GM18868 (cell line): ENCODE results near the gene WDFY2.

Experiments
- ATAC-seq: cut with Tn5 transposase; IDR thresholded peaks from one replicate; pipeline ENCODE4 v1.9.1; 2021; ENCODE audit warnings: mild to moderate bottlenecking, moderate library complexity; ENCODE audit not compliant: unreplicated experiment

Gene WDFY2

DNA sequence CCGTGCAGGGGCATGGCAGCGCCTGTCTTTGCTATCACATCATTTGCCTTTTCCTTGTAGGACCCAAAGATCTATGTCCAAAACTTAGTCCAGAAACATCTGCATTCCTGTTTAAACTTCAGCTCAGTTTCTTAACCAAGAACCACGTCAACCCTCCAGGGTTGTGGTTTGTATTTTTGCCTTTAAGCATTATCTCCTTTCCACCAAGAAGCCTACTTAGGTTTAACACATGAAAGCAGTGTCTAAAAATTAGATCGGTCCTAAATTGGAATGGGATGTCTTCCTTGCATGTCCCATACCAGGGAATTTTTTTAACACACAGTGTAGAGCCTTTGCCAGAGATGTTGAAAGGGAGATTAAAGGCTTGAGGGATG is 180.9 kb downstream of the WDFY2 start:
- ATAC-seq, result no peak

DNA sequence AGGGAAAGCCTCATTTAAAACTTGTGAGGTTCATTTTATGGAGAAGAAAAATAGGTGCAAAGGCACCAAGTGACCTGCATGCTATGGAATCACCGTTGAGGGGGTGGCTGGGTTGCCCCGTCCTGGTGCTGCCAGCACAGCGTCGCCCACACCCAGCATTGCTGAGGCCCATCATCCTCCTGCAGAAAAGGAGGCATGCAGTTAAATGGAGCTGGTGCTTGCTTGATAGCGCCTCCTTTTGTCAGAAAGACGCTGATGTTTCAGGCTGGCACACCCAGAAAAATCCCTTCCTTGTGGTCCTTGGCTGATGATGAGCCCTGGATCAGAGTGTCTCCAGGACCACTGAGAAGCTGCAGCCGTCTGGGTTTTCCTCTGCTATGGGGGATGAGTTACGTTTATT is 182.8 kb downstream of the WDFY2 start:
- no peak for ATAC-seq

DNA sequence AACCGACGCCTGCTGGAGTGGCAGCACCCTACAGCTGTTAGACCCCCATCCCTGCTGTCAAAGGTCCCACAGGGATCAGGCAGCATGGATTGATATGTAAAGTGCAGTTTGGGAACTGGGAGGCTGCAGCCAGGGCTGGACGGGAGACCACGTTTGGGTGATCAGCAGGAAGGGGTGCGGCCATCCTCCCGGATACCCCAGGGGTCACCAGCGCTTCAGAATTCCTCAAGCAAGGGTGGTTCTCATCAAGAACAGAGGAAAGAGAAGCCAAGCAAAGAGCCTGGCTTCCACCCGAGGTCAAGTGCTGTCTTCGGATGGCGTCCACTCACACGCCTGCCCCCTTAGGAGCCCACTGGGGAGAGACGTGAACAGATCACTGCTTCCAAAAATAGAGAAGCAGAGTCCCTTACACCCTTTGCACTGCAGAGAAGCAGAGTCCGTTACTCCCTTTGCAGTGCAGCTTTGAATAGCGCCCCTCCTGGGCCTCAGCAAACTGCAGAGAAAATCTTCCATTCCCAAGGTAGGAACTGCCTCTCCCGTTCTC is 184.2 kb downstream of the WDFY2 start:
- no peak for ATAC-seq

DNA sequence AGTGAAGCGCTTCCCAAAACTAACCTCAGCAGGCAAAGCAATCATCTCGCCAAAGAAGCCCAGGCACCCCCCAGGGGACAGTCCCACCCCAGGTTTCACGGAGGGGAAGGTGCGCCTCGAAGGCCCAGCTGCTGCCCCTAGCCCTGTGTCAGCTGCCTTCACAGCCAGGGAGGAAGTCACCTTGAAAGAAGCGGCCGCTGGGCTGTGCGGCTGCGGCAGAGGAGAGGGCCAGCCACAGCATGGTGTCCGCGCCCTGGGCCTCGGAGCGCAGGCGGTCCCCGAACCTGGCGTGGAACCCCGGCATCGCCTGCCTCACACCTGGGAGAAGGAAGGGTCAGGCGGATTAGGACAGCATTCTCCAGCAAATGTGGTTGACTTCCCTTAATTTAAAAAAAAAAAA is 184.7 kb downstream of the WDFY2 start:
- no peak for ATAC-seq

DNA sequence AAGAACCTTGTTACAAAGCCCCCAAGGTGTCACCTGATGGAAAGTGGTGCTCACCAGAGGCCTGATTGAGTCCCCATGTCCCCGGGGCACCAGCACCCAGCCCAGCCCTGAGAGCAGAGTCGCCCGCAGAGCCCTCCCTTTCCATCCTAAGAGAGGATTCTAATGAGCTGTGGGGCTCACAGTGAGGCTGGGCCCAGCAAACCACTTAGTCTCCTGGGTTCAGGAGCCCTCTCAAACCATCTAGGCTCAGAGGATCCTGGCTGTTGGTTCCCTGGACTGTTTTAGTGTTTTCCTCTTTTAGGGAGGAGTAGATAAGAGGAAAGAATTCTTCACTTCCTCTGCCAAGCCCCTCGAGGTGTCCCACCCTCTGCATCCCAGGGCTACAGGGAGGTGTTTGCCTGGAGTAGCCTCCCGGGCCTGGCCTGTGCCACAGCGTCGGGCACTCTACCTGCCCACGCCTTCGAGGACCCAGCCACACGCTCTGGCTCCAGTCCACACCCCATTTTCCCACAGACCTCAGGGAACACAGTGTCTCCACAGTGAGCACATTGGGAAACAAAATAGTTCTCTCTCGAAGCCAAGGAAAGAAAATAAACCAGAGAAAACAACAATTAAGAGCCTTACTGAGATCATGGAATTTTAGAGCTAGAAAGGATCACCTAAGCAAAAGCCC is 185.3 kb downstream of the WDFY2 start:
- no peak for ATAC-seq

DNA sequence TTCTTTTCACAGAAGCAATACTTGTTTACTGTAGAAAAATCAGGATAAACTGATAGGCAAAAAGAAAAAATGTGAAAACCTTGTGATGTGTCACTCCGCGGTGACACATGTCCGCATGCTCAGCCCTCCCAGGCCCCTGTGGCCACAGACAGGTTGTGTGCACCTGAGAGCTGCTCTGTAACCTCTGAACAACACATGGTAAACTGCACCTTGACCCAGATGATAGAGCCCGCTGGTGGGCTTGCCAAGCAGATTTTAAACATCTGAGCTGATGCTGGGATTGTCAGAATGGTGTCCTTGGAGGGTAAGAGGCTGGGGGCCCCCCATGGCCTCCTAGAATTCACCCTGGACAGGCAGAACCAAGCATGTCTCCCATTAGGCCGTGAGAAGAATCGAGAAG is 185.9 kb downstream of the WDFY2 start:
- no peak for ATAC-seq

DNA sequence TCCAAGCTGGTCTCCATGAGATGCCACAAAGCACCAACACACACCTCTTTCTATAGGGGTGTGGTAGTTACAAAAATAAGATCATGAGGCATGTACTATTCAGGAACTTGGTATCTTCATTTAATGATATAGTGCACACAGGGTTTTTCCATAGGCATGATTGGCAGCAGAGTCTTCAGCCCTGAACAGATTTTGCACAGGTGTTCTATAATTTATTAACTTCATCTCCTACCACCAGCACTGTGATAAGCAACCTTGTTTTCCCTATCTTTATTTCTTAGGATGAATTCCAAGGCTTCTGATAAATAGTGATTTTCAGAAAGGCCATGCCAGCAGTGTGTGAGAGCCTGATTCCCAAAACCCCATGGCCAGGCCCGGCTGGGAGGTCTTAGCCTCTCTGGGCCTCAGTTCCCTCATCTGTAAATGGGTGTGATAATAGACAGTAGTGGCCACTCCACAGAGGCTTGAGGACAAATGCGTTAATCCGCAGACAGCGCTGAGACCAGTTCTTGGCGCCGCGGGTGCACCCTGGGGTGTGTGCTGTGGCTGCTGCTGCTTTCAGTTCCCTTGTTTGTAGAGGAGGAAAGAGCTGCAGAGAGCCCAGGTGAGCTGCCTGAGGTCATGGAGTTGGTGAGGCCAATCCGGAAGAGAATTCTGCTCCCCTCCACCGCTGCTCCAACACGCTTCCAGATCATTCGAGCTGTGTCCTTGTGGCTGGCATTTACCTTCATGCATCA is 186.6 kb downstream of the WDFY2 start:
- ATAC-seq, result no peak

DNA sequence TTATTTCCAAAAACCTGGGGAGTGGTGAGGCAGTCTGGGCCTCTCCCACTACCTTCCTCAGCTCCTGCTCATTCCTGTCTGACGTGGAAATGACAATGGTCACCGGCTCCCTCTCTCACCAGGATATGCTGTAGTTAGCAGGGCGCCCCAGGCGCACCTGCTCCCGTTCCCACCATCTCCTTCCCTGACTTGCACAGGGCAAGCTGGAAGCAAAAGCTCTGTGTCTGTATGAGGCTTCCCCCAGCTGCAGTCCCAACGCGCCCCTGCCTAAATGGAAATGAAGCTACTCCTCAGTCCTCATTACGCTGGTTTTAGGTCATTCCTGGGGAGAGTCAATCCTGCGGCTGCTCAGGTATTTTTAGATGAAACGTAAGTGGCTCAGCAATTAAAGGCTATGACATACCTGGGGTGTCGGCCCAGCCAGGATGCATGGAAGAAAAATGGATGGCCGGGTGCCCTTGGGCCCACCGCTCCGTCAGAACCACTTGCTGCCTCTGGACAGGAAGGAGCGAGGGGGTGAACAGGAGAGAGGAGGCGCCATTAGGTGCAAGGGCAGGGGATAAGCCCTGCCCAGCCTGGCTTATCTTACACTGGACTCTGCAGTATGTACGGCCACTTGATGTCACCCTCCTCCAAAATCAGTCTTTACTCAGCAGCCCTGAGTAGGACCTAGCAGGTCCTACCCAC is 187.3 kb downstream of the WDFY2 start:
- no peak for ATAC-seq

DNA sequence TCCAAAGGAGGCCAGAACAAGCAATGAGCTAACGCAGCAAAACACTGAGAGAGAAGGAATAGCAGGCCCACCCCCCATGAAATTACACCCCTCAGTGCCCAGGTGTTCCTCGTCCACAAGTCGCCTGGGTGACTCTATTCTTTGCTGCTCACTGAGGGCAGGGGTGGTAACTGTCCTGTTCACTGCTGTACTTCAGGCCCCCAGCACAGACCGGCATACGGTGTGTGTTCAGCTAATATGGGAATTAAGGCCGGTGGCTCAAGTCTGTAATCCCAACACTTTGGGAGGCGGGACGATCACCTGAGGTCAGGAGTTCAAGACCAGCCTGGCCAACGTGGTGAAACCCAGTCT is 187.8 kb downstream of the WDFY2 start:
- ATAC-seq, result no peak

DNA sequence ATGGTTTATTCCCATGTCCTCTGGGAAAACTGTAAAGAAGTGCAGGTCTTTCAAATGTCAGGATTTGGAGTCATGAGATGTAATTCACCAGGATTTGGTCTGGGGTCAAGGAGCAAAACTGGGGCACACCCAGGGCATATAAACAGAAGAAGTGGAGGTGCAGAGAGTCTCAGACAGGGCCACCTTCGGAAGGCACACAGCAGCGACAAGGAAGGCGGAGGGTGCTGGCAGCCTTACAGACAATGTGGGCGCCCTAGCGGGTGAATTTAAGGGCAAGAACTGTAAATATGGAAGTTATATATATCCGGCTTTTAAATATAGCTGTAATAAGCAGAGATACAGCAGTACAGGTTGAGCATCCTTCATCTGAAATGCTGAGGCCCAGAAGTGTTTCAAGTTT is 188.5 kb downstream of the WDFY2 start:
- ATAC-seq, result no peak

DNA sequence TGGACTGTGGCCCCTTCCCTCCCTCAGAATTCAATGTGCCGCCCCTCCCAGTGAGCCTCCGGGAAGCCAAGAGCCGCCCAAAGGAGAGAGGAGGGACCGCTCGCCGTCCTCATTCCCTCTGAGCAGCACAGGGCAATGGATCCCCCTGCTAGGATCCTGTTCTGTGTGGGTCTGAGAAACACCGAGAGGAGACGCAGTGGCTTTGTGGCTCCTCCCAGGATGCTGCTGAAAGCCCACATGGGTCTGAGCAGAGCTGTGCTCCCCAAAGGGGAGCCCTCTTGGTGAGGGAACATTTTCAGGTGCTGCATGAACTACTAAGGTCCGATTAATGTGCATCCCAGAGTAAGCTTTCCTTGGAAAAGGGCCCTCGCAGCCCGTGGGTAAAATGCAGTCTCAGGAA is 189.3 kb downstream of the WDFY2 start:
- no peak for ATAC-seq

DNA sequence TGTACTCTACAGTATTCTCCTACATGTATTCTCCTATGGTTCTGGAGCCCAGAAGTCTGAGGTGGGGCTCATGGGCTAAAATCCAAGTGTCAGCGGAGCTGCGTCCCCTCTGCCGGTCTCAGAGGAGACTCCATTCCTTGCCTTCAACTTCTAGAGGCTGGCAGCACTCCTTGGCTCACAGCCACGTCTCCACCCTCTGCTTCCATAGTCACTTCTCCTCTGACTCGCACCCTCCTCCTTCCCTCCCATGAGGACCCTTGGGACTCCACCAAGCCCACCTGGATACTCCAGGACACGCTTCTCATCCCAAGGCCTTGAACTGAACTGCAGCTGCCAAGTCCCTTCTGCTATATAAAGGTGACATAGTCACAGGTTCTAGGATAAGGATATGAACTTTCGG is 191.9 kb downstream of the WDFY2 start:
- no peak for ATAC-seq

DNA sequence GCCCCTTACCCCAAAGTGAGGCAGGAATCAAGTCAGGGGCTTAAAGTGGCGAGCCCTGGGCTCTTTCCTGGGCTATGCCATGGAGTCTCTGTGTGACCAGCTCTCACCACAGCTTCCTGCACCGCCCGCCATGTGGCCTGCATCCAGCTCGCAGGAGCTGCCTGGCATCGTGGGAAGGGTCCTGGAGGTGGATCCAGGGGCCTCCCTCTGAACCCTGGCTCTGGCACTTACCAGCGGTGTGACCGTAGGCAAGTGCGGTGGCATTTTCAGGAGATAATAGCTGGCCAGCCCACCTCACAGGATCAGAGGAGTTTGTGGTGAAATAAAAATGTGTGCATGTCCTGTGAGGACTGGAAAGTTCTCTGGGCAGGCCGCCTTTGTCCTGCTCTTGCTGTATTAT is 193.7 kb downstream of the WDFY2 start:
- no peak for ATAC-seq

DNA sequence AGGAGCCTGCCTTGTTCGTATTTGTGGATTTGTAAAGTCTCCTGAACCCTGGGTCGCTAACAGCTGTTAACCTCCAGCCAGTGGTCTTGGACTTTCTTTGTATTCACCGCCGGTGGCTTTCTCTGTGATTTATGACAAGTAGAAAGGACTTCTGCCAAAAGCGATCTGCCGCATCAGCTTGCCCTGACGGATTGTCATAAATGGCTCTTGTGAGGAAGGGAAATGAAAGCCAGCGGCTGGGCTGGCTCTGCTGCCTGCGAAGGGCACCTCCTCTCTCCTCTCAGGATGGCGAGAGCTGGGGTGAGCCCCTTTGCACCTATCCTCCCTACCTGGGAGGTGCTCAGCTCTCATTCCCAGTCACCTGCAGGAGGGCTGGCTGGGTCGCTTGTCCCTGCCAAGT is 194.1 kb downstream of the WDFY2 start:
- no peak for ATAC-seq

DNA sequence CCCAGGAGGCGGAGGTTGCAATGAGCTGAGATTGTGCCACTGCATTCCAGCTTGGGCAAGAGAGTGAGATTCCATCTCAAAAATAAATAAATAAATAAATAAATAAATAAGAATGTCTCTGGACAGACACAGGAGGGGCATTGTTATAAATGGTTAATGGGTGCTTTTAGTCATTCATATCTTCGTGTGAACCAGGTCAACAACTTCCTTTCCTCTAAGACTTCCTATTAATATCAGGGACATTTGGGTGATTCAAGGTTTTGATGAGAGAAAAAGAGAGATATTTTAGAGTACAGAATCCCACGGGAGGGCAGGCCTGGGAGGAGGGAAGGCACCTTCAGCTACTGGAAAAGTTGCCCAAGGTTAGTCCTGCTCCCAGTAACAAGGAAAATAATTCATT is 195.8 kb downstream of the WDFY2 start:
- ATAC-seq, result no peak

DNA sequence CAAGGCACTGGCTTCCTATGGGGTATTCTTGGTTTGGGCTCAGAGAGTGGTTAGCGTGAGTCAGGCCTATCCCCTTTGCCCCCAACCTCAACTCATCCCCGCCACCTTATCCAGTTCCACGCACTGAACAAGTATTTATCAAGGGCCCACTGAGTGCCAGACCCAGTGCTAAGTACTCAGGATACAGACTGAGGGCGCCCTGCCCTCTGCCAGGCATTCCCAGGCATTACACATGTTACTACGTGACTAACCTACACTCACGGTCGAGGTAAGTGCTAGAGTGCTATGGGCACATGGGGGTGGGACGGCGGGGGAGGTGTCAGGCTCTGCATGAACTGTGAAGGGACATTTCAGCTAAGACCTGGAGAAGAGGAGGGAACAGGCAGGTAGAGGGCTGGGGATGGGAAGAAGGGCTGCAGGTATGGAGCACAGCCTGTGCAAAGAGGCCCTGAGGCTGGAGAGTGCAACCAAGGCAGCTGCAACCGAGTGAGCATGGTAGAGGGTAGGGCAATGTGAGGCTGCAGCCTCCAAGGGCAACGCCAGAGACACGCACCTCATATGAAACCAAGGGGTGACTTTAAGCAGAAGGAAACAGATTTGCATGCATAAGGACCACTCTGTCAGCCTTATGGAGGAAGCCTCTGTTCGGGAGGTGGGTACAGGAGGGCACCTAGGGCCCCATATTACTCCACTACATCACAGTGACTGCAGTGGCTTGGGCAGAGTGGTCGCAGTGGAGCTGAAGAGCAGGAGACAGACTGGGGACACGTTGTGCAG is 197.2 kb downstream of the WDFY2 start:
- no peak for ATAC-seq

DNA sequence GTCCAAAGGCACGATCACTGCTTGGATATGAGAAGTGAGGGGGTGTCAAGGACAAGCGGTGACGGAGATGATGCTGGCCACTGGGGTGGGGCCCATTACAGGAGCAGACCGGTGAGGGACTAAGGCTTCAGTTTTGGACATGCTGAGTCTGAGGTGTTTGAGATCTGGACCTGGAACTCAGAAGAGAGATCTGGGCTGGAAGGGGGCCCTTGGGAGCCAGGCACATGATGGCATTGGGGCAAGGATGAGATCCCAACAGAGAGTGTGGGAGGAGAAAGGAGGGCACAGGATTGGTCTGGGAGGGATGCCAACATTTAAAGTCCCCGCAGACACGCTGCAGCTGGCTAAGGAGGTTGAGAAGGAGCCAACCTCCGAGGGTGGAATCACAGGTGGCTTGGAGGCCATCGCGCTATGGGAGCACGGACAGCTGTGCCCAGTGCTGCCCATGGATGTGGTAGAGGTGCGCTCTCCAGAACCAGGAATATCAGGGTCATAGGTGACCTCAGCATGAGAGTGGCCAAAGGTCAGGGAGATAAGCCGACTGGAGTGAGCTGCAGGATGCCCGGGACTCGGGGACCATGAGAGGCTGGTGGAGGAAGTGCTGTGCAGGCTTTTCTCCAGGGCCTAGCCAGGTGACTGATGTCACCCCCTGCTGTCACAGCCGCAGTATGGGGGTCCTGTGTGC is 197.9 kb downstream of the WDFY2 start:
- no peak for ATAC-seq

DNA sequence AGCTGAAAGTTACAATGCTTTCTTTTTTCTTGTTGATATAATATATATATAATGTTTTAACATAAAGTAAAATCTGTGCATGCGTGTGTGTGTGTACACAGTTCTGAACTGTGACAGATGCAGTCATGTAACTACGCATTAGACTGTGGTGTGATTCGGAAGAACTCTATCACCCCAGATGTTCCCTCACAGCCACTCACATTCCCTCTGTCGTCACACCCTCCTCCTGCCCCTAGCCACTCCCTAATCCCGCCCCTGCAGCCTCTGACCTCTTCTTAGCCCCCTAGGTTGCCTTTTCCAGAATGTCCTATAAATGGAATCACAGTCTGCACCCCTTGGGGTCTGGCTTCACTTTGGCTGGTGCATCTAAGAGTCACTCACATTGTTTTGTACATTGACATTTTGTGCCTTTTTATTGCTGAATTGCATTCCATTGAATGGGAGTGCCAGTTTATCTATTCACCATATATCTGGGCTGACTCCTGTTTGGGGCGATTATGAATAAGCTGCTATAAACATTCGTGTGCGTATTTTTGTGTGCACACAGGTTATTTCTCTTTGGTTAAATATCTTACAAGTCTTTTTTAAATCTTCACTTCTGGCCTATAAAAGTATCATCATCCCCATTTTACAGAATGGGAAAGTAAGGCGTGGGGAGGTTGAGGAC is 199.3 kb downstream of the WDFY2 start:
- ATAC-seq, result no peak

DNA sequence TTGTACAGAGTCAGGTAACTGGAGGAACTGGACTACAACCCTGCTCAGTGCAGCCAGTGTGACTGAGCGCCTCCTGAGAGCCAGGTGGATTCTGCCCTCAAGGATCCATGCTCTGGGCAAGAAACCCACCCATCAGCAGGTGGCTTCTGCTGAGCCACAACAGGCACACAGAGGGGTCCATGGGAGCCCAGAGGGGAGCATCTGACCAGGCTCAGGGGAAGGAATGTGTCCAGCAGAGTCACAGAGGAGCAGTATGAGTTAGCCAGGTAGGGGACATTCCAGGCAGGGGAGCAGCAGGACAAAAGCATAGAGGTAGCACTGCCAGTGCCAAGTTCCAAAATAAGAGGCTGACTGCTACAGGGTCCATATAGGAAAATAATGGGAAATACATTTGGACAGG is 199.8 kb downstream of the WDFY2 start:
- no peak for ATAC-seq

DNA sequence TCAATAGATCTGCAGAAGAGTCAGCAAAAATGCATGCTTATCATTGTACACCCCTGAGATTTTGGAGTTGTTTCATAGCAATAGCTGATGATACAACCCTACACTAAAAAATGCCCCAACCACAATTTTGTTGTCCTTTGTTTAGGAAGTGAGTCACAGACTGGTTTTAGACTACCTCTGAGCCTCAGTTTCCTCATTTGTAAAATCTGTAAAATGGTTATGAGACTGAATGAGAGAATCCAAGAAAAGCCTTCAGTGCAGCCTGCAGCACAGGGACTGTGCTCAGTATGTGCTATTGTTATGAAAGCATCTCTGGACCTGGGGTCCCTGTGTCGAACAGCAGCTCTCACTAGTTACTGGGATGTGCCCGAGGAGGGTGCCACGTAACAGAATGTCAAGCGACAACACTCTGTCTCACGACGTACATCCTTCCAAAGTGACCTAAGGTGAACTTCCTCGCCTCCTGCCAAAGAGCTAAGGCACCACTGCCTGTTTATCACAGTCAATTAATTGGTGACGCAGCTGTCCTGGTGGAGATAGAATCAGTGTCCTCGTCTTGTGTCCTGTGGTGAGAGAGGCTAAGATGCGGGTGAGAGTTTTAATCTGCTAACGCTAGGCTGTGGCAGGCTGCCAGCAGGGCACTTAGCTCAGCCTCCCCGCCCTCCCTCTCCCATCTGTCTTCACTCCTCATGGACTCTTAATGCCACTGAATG is 201.6 kb downstream of the WDFY2 start:
- no peak for ATAC-seq
